ENCODE measurements around the gene GIGYF2.

DNA sequence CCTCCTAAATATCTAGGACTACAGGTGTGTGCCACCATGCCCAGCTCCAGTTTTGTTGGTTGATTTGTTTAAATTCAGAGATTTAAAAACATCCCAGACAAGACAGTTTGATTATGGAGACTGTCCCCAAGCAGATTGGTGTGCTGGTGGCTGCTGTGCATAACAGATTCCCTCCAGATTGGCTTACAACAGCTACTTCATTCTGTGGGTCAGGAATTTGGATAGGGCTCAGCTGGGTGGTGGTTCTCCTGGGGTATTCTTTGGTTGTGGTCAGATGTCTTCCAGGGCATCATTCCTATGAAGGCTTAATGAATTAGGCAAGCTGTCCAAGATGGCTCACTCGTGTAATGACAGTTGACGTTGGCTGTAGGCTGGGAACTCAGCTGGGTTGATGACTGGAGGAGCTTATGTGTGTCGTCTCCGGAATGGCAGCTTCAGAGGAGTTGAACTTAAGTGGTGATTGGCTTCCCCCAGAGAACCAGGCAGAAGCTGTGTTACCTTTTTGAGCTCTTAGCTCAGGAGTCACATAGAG is 162.3 kb downstream of the GIGYF2 start:
- TF ChIP-seq SIN3A (IDR thresholded peaks at IDR 0.05; ENCODE audit: low read depth) (no peak), CTCF (IDR thresholded peaks at IDR 0.05 in 2 of 3, conservative IDR thresholded peaks at IDR 0.05 in 1 of 3; ENCODE audit: borderline replicate concordance in 1 of 3, insufficient read depth in 1 of 3, low read depth in 2 of 3, low read length in 2 of 3) (no peak), POLR2A (IDR thresholded peaks at IDR 0.05; ENCODE audit: borderline replicate concordance, extremely low read depth, insufficient read depth, insufficient read length) (no peak), POLR2AphosphoS5 (IDR thresholded peaks at IDR 0.05; ENCODE audit: low read depth, low read length) (no peak)
- TF ChIP-seq, protein P1, sequence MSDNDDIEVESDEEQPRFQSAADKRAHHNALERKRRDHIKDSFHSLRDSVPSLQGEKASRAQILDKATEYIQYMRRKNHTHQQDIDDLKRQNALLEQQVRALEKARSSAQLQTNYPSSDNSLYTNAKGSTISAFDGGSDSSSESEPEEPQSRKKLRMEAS (IDR thresholded peaks at IDR 0.05) = no peak
- TF ChIP-seq, protein P2, sequence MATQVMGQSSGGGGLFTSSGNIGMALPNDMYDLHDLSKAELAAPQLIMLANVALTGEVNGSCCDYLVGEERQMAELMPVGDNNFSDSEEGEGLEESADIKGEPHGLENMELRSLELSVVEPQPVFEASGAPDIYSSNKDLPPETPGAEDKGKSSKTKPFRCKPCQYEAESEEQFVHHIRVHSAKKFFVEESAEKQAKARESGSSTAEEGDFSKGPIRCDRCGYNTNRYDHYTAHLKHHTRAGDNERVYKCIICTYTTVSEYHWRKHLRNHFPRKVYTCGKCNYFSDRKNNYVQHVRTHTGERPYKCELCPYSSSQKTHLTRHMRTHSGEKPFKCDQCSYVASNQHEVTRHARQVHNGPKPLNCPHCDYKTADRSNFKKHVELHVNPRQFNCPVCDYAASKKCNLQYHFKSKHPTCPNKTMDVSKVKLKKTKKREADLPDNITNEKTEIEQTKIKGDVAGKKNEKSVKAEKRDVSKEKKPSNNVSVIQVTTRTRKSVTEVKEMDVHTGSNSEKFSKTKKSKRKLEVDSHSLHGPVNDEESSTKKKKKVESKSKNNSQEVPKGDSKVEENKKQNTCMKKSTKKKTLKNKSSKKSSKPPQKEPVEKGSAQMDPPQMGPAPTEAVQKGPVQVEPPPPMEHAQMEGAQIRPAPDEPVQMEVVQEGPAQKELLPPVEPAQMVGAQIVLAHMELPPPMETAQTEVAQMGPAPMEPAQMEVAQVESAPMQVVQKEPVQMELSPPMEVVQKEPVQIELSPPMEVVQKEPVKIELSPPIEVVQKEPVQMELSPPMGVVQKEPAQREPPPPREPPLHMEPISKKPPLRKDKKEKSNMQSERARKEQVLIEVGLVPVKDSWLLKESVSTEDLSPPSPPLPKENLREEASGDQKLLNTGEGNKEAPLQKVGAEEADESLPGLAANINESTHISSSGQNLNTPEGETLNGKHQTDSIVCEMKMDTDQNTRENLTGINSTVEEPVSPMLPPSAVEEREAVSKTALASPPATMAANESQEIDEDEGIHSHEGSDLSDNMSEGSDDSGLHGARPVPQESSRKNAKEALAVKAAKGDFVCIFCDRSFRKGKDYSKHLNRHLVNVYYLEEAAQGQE (IDR thresholded peaks at IDR 0.05; ENCODE audit: low read depth) = no peak

Data from HCT116 (cell line).